ENCODE measurements around the gene MKI67.

DNA sequence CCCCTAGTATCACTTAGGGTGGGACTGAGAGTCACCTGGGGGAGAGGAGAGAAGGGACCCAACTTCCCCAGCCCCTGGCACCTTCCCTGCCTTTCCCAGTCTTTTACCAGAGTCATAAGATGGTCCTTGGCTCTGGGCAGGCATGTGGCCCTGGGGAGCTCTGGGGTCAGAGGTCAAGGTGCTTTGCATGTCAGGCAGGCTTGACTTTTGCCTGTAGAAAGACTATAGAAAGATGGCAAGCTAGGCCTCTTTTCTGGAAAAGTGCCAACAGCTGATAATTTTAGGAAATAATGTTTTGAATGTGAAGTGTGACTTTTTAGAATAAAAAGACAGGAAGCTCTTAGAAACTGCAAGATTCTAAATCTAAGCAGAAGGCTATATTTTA lies 67.5 kb downstream of the MKI67 start:
- TF ChIP-seq, protein P1, sequence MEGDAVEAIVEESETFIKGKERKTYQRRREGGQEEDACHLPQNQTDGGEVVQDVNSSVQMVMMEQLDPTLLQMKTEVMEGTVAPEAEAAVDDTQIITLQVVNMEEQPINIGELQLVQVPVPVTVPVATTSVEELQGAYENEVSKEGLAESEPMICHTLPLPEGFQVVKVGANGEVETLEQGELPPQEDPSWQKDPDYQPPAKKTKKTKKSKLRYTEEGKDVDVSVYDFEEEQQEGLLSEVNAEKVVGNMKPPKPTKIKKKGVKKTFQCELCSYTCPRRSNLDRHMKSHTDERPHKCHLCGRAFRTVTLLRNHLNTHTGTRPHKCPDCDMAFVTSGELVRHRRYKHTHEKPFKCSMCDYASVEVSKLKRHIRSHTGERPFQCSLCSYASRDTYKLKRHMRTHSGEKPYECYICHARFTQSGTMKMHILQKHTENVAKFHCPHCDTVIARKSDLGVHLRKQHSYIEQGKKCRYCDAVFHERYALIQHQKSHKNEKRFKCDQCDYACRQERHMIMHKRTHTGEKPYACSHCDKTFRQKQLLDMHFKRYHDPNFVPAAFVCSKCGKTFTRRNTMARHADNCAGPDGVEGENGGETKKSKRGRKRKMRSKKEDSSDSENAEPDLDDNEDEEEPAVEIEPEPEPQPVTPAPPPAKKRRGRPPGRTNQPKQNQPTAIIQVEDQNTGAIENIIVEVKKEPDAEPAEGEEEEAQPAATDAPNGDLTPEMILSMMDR (IDR thresholded peaks at IDR 0.05; ENCODE audit: low read depth, low read length, poor library complexity, severe bottlenecking): no peak
- TF ChIP-seq EZH2phosphoT487 (IDR thresholded peaks at IDR 0.05; ENCODE audit: borderline replicate concordance, low read length): no peak

Data from DOHH2 (cell line).